Mononuclear cell (primary cell): ENCODE measurements around the gene ENO2. TPM values are rescaled to one million over a fixed set of nuclear protein-coding genes. Genes with fewer than 3 reads are reported as not detected.

Source experiments
- H3K27me3 ChIP-seq: 2 replicates; pipeline ENCODE4 v1.6.0; 2011; ENCODE audit warnings: low read length, control low read depth; ENCODE audit not compliant: insufficient read depth
- H3K4me1 ChIP-seq: 2 replicates; pipeline ENCODE4 v1.5.1; 2011; ENCODE audit warnings: mild to moderate bottlenecking, low read length, control low read depth; ENCODE audit not compliant: insufficient read depth
- H3K4me3 ChIP-seq: 2 replicates; pipeline ENCODE4 v1.5.1; 2011; ENCODE audit warnings: mild to moderate bottlenecking, low read length, moderate library complexity
- H3K9me3 ChIP-seq: 2 replicates; pipeline ENCODE4 v1.5.1; 2011; ENCODE audit warnings: low read depth, mild to moderate bottlenecking, control low read depth, low read length
- total RNA-seq: library from RNA; depleted of rRNA; stranded (reverse); fragments of >200 nt; gene quantifications from one replicate; pipeline ENCODE4 v1.2.3, GENCODE V29; 2012

ENO2 gene
- total RNA-seq, 1 donor: 11.4 TPM

DNA sequence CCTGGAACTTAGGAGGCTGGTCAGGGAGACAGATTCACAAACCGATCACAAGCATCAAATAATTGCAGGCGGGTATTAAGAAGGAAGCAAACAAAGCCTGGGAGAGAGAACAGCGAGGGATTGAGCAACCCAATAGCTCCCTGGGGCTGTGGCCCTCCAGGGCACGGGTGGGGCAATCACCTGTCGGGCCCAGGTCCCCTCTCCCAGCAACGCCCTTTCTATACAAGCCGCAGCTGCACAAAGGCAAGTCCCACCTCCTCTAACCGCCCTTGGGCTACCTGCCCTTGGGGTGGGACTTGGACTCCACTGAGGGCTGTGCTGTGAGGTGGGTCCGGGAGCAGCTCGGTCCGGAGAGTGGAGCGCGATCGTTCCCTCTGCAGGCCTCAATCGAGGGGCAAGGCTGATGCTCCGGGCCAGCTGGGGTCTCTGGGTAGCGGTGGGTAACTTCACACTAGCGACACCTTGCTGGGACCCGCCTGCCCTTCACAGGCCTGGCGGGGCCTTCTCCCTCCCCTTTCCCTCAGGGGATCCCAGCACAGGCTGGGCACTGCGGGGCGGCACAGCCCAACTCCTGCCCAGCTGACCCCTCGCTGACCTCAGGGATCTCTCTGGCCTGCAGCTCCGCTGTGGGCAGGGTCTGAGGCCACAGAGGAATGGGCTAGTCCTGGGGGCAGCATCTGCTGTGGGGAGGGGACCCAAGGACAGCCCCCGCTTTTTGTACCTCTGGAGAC lies 48.1 kb downstream of the ENO2 start:
- Histone ChIP-seq H3K4me1 (peaks cover 77% of the 10 kb centered on the region), H3K4me3 (no peak overlapping the region), H3K27me3 (no peaks in the 10 kb centered on the region), H3K9me3 (no peaks in the 10 kb centered on the region)

DNA sequence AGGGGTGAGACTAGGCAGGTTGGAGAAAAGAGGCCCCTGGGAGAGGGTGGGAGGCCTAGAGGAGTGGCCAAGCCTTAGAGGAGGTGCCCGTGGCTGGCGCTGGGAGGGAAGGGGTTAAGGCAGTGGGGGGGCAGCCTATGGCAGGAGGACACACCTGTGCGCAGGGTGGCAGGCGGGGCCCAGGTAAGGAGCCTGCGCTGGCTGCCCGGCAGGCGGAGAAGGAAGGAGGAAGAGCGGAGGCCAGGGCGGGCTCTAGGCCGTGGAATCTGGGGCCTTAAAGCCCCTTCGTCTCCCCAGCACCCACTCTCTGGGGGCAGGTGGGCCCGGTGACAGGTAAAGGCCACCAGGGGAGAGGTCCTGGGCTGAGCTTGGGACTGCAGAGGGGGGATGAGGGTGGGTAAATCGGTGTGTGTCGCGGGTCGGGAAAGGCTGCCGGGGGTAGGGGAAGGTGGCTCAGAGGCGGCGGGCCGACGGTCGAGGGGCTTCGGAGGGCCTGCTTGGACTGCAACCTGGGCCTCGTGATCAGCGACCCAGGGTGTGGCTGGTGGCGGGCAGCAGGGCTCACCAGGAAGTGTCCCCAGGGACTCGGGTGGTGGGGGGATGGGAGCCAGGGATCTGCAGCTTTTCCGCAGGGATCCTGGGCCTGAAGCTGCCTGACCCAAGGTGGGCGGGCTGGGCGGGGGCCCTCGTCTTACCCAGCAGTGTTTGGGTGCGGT lies 48.8 kb downstream of the ENO2 start:
- Histone ChIP-seq H3K4me3 (no peak overlapping the region), H3K9me3 (no peaks in the 10 kb centered on the region), H3K27me3 (no peaks in the 10 kb centered on the region), H3K4me1 (peaks cover 70% of the 10 kb centered on the region)

DNA sequence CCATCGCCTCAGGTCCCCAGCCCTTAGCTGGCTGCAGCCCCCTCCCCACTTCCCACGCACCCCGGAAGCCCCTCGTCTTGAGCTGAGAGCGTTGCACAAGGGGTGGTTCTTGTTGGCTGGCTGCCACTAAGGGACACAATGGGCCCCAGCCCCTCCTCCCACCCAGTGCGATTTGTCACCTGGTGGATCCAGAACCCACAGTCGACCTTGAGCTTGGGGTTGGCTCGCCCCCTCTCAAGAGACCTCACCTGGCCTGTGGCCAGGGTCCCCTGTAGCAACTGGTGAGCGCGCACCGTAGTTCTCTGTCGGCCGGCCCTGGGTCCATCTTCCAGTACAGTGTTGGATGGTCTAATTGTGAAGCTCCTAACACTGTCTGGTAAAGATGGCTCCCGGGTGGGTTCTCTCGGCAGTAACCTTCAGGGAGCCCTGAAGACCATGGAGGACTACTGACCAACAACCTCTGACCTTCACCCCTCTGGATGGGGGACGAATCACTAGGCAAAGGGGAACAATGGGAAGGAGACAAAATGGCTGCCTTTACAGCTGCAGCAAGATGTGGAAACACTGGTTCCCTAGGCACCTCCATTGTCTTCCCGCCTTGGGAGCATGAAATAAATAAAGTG lies 49.5 kb downstream of the ENO2 start:
- H3K9me3 ChIP-seq: no peaks in the 10 kb centered on the region
- H3K27me3 ChIP-seq: no peaks in the 10 kb centered on the region
- H3K4me1 ChIP-seq: peaks cover 63% of the 10 kb centered on the region
- H3K4me3 ChIP-seq: no peak overlapping the region

- H3K9me3 ChIP-seq: no peaks in the 10 kb centered on the region
- no peak overlapping the region for H3K4me3 ChIP-seq
- H3K4me1 ChIP-seq: peaks cover 63% of the 10 kb centered on the region
- no peaks in the 10 kb centered on the region for H3K27me3 ChIP-seq
Observed at GRCh38 chr12:6964605-6965025, 50.2 kb downstream of the ENO2 start.

DNA sequence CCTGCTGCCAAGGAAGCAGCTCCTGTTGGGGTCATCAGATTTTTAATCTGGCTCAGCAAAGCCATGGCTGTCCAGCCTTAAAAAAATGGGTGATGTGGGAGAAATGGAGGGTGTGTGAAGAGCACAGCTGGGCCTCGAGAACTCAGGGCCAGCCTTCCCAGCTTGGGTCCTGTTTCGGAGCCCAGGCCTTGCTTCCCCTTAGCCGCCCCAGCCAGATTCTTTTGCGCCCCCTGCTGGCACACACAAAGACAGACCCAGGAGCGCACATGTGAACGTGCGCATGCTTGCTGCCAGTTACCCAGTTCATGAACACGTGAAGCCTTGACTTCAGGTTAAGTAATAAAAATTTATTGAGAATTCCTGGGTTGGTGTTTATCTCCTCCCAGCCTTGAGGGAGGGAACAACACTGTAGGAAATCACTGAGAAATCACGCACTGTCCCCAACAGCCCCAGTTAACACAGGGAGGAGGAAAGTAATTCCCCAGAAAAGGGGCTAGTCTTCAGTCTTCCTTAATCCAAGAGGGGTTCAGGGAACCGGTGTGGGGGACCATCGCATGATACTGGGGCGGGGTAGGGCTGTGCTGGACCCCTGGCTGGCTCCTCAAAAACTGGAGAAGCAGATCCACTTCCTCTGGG lies 50.8 kb downstream of the ENO2 start:
- H3K4me3 ChIP-seq: no peak overlapping the region
- no peaks in the 10 kb centered on the region for H3K27me3 ChIP-seq
- H3K9me3 ChIP-seq: no peaks in the 10 kb centered on the region
- H3K4me1 ChIP-seq: peaks cover 63% of the 10 kb centered on the region

- Histone ChIP-seq H3K9me3 (no peaks in the 10 kb centered on the region), H3K4me3 (no peak overlapping the region), H3K27me3 (no peaks in the 10 kb centered on the region), H3K4me1 (peaks cover 58% of the 10 kb centered on the region)
Observed at GRCh38 chr12:6965714-6966113, 51.3 kb downstream of the ENO2 start.

DNA sequence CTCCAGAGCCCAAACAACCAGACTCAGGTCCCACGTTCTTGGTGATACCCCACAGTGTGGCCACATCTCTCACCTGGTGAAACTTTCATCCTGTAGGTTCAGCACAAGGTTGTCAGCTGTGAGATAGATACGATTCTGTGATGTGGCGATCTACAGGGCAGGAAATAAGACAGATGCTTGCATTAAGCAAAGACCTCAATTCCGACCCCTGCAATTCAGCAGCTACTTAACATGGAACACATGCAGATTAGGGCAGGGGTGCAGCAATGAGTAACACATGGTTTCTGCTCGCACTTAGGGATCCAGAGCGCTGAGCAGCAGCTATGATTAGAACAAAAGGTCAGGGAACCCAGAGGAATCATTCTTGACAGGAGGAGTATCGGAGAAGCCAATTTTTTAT lies 52.0 kb downstream of the ENO2 start:
- Histone ChIP-seq H3K27me3 (no peaks in the 10 kb centered on the region), H3K4me3 (no peak overlapping the region), H3K9me3 (no peaks in the 10 kb centered on the region), H3K4me1 (peaks cover 54% of the 10 kb centered on the region)

DNA sequence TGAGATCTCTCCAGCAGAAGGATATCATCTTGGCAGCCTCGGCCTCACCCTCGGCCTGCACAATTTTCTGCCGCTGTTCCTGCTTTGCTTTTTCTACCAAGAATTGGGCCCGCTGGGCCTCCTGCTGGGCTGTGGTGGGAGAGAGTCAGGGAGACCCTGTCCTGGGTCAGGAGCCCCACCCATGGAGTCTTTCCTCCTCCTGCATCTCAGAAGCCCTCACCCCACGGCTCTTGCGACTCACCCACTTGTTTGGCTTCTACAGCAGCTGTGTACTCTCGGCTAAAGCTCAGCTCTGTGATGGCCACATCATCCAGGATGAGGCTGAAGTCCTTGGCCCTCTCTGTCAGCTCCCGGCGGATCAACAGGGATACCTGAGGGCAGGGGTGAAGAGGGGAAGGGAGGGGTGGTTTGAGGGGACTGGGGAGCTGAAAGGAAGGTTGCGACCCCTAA lies 53.3 kb downstream of the ENO2 start:
- peaks cover 49% of the 10 kb centered on the region for H3K4me1 ChIP-seq
- H3K4me3 ChIP-seq: no peak overlapping the region
- H3K9me3 ChIP-seq: no peaks in the 10 kb centered on the region
- H3K27me3 ChIP-seq: no peaks in the 10 kb centered on the region

- Histone ChIP-seq H3K27me3 (no peaks in the 10 kb centered on the region), H3K9me3 (no peaks in the 10 kb centered on the region), H3K4me3 (no peak overlapping the region), H3K4me1 (peaks cover 47% of the 10 kb centered on the region)
Observed at GRCh38 chr12:6968426-6968825, 54.0 kb downstream of the ENO2 start.

DNA sequence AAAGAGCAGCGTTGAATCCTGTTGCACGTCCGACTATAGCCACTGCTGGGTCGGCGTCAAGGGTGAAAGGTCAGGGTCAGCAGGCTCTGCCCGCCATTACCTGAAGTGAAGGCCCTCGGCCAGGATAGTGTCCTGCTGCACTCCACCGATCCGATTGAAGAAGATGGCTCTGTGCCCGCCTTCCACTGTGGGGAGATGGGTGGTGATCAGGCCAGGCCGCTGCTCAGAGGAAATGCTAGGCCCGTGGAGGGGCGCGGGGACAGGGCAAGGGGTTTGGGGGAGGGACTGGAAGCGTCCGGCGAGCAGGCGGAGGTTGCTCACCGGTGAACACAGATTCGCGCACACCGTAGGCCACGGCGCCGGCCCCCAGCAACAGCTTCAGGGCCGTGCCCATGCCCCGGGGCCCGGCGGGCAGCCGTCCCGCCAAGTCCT lies 55.7 kb downstream of the ENO2 start:
- Histone ChIP-seq H3K27me3 (no peaks in the 10 kb centered on the region), H3K4me3 (peak overlapping the region; percentile 100), H3K9me3 (no peaks in the 10 kb centered on the region), H3K4me1 (peaks cover 32% of the 10 kb centered on the region)

Other genes with a start within 250 kb of the ENO2 start
- gene ZNF384, start 225.2 kb upstream of the ENO2 start, total RNA-seq: 23.2 TPM
- gene PIANP, start 213.8 kb upstream of the ENO2 start, total RNA-seq: not detected
- gene COPS7A, start 190.5 kb upstream of the ENO2 start, total RNA-seq: 9.3 TPM
- 63.2 TPM for gene MLF2, start 161.4 kb upstream of the ENO2 start, total RNA-seq
- gene PTMS, start 148.2 kb upstream of the ENO2 start, total RNA-seq: 1.9 TPM
- gene LAG3, start 142.1 kb upstream of the ENO2 start, total RNA-seq: 0.31 TPM
- gene CD4, start 125.1 kb upstream of the ENO2 start, total RNA-seq: 94.3 TPM
- 4.2 TPM for gene GPR162, start 92.8 kb upstream of the ENO2 start, total RNA-seq
- gene P3H3, start 86.2 kb upstream of the ENO2 start, total RNA-seq: 2.6 TPM
- gene GNB3, start 73.7 kb upstream of the ENO2 start, total RNA-seq: 0.21 TPM
- 0.10 TPM for gene CDCA3, start 63.3 kb upstream of the ENO2 start, total RNA-seq
- gene USP5, start 62.4 kb upstream of the ENO2 start, total RNA-seq: 16.4 TPM
- 202 TPM for gene TPI1, start 47.0 kb upstream of the ENO2 start, total RNA-seq
- gene SPSB2, start 41.3 kb upstream of the ENO2 start, total RNA-seq: 1.6 TPM
- 4.3 TPM for gene LRRC23, start 9.8 kb upstream of the ENO2 start, total RNA-seq
- gene ATN1, start 13.4 kb downstream of the ENO2 start, total RNA-seq: 4.6 TPM
- not detected for gene RNU7-1, start 29.2 kb downstream of the ENO2 start, total RNA-seq
- 274 TPM for gene C12orf57, start 29.4 kb downstream of the ENO2 start, total RNA-seq
- gene PTPN6, start 36.8 kb downstream of the ENO2 start, total RNA-seq: 99.9 TPM
- 131 TPM for gene PHB2, start 56.1 kb downstream of the ENO2 start, total RNA-seq
- gene EMG1, start 56.3 kb downstream of the ENO2 start, total RNA-seq: 30.6 TPM
- gene LPCAT3, start 103.9 kb downstream of the ENO2 start, total RNA-seq: 11.0 TPM
- 0.84 TPM for gene C1S, start 146.1 kb downstream of the ENO2 start, total RNA-seq
- 1.4 TPM for gene C1R, start 177.9 kb downstream of the ENO2 start, total RNA-seq
- 10.6 TPM for gene C1RL, start 194.6 kb downstream of the ENO2 start, total RNA-seq
- gene RBP5, start 214.3 kb downstream of the ENO2 start, total RNA-seq: not detected
- gene CLSTN3, start 215.8 kb downstream of the ENO2 start, total RNA-seq: 13.0 TPM